H1 (cell line): ENCODE results near the gene EPHA10. TPM values are rescaled to one million over a fixed set of nuclear protein-coding genes. Genes with fewer than 3 reads are reported as not detected.

Experiments used
- CTCF ChIA-PET: fragments of 300-600 bp; sonication (Branson Sonifier 250); formaldehyde crosslinking; loops from one replicate; lab custom pipeline; 2021; ENCODE audit not compliant: partially characterized antibody; lab: Charles Lee
- POLR2A ChIA-PET: fragments of 300-600 bp; sonication (Branson Sonifier 250); formaldehyde crosslinking; loops from one replicate; lab custom pipeline; 2021; ENCODE audit warnings: inconsistent platforms; ENCODE audit not compliant: partially characterized antibody; lab: Charles Lee
- DNase-seq, 2 experiments: peaks; one replicate each; pipeline versions ENCODE4 v3.0.0 to v3.0.0-alpha.2; 2010 to 2022; ENCODE audit warnings: low spot score in 2 of 2, low read depth in 1 of 2, mixed read lengths in 1 of 2
- FAIRE-seq: peaks from 2 replicates; lab custom pipeline; 2011; peaks lifted over from hg19 to GRCh38; lab: Jason Lieb, UNC
- H2AFZ ChIP-seq: 2 replicates; pipeline ENCODE4 v1.8.1; 2012; ENCODE audit warnings: low read length, inconsistent platforms
- H2AK5ac ChIP-seq: 2 replicates; pipeline ENCODE4 v1.6.1; 2013; ENCODE audit warnings: low read depth, low read length
- H2BK120ac ChIP-seq: replicated peaks from 2 replicates; pipeline ENCODE3; 2013; ENCODE audit warnings: low read depth, low read length, inconsistent platforms
- H2BK12ac ChIP-seq: 2 replicates; pipeline ENCODE4 v1.6.1; 2013; ENCODE audit warnings: low read depth, low read length
- H2BK15ac ChIP-seq: 2 replicates; pipeline ENCODE4 v1.6.1; 2013; ENCODE audit warnings: low read length
- H2BK20ac ChIP-seq: 2 replicates; pipeline ENCODE4 v1.6.1; 2013; ENCODE audit warnings: low read length
- H2BK5ac ChIP-seq: 2 replicates; pipeline ENCODE4 v1.6.1; 2013; ENCODE audit warnings: low read depth, low read length
- H3K14ac ChIP-seq: 2 replicates; pipeline ENCODE4 v1.6.1; 2013; ENCODE audit warnings: inconsistent platforms; ENCODE audit not compliant: insufficient read length
- H3K18ac ChIP-seq: 2 replicates; pipeline ENCODE4 v1.6.1; 2013; ENCODE audit warnings: low read length; ENCODE audit errors: extremely low read depth
- H3K23ac ChIP-seq: 2 replicates; pipeline ENCODE4 v1.6.1; 2013; ENCODE audit warnings: inconsistent platforms; ENCODE audit not compliant: insufficient read length
- H3K23me2 ChIP-seq: 2 replicates; pipeline ENCODE4 v1.6.1; 2013; ENCODE audit warnings: low read depth, low read length
- H3K27ac ChIP-seq: 2 replicates; pipeline ENCODE4 v1.6.1; 2011; ENCODE audit warnings: low read depth, low read length, inconsistent platforms
- H3K27me3 ChIP-seq, 4 experiments: replicated peaks in 1 of 4; 1 replicate in 1 of 4; 2 replicates in 3 of 4; pipeline versions ENCODE4 v1.6.1 to v1.8.1; 2011 to 2013; ENCODE audit warnings: low read length in 3 of 4, mild to moderate bottlenecking in 3 of 4, inconsistent platforms in 2 of 4, mixed read lengths in 2 of 4, moderate library complexity in 1 of 4; ENCODE audit not compliant: control insufficient read depth in 3 of 4, insufficient read depth in 3 of 4; ENCODE audit errors: extremely low read depth in 1 of 4
- H3K36me3 ChIP-seq, 4 experiments: 2 replicates each; pipeline versions ENCODE4 v1.6.1 to v1.8.1; 2011 to 2013; ENCODE audit warnings: mild to moderate bottlenecking in 4 of 4, low read length in 3 of 4, moderate library complexity in 2 of 4, control low read depth in 1 of 4, inconsistent platforms in 1 of 4; ENCODE audit not compliant: insufficient read depth in 4 of 4, control insufficient read depth in 2 of 4
- H3K4ac ChIP-seq: replicated peaks from 2 replicates; pipeline ENCODE3; 2013; ENCODE audit warnings: low read length, low read depth, mixed read lengths, inconsistent platforms; ENCODE audit not compliant: insufficient read length
- H3K4me1 ChIP-seq, 4 experiments: replicated peaks in 1 of 4; 1 replicate in 1 of 4; 2 replicates in 3 of 4; pipeline versions ENCODE4 v1.6.1 to v1.8.1; 2011 to 2013; ENCODE audit warnings: low read length in 3 of 4, inconsistent platforms in 2 of 4, mixed read lengths in 1 of 4; ENCODE audit not compliant: insufficient read depth in 4 of 4, control insufficient read depth in 3 of 4
- H3K4me2 ChIP-seq, 2 experiments: 2 replicates each; pipeline versions ENCODE4 v1.6.1 to v1.8.1; 2011 to 2013; ENCODE audit warnings: low read depth in 2 of 2, low read length in 2 of 2, control low read depth in 1 of 2, inconsistent platforms in 1 of 2, mild to moderate bottlenecking in 1 of 2; ENCODE audit not compliant: insufficient read depth in 1 of 2
- H3K4me3 ChIP-seq, 4 experiments: fragments of 200-600, 300-600 bp in 1 of 4; sonication (generic), shearing (Covaris generic), sonication (Bioruptor Twin) in 1 of 4; 2 replicates each; pipeline versions ENCODE4 v1.5.1 to v1.8.1; 2011 to 2016; ENCODE audit warnings: low read length in 4 of 4, low read depth in 3 of 4, control low read depth in 2 of 4, inconsistent platforms in 2 of 4, mild to moderate bottlenecking in 2 of 4, mixed read lengths in 1 of 4, moderate library complexity in 1 of 4; ENCODE audit not compliant: insufficient read depth in 2 of 4; ENCODE audit errors: extremely low read depth in 1 of 4
- H3K56ac ChIP-seq: replicated peaks from 2 replicates; pipeline ENCODE3; 2013; ENCODE audit warnings: low read depth, mild to moderate bottlenecking, mixed read lengths, low read length, inconsistent platforms; ENCODE audit not compliant: insufficient read length
- H3K79me1 ChIP-seq: 2 replicates; pipeline ENCODE4 v1.6.1; 2013; ENCODE audit warnings: low read depth, low read length, control low read depth
- H3K79me2 ChIP-seq, 2 experiments: 2 replicates each; pipeline versions ENCODE4 v1.6.1 to v1.8.1; 2012 to 2013; ENCODE audit warnings: low read length in 2 of 2, mild to moderate bottlenecking in 2 of 2, inconsistent platforms in 1 of 2; ENCODE audit not compliant: insufficient read depth in 2 of 2, control insufficient read depth in 1 of 2
- H3K9ac ChIP-seq, 4 experiments: replicated peaks in 1 of 4; 1 replicate in 1 of 4; 2 replicates in 3 of 4; pipeline versions ENCODE4 v1.6.1 to v1.8.1; 2011 to 2013; ENCODE audit warnings: low read depth in 3 of 4, low read length in 3 of 4, control low read depth in 2 of 4, mild to moderate bottlenecking in 2 of 4, moderate library complexity in 2 of 4, inconsistent platforms in 1 of 4; ENCODE audit errors: extremely low read depth in 1 of 4
- H3K9me3 ChIP-seq, 2 experiments: 2 replicates each; pipeline versions ENCODE4 v1.6.1 to v1.8.1; 2012 to 2013; ENCODE audit warnings: mild to moderate bottlenecking in 2 of 2, moderate library complexity in 2 of 2, control low read depth in 1 of 2, inconsistent platforms in 1 of 2, low read depth in 1 of 2, low read length in 1 of 2, mixed read lengths in 1 of 2; ENCODE audit not compliant: insufficient read depth in 2 of 2
- H4K20me1 ChIP-seq, 2 experiments: replicated peaks in 1 of 2; 2 replicates each; pipeline versions ENCODE3 to v1.8.1; 2011 to 2013; ENCODE audit warnings: inconsistent platforms in 2 of 2, low read length in 2 of 2, mild to moderate bottlenecking in 1 of 2; ENCODE audit not compliant: insufficient read depth in 2 of 2, control insufficient read depth in 1 of 2
- H4K5ac ChIP-seq: 2 replicates; pipeline ENCODE4 v1.6.1; 2013; ENCODE audit warnings: low read length, low read depth, mixed read lengths, inconsistent platforms; ENCODE audit not compliant: insufficient read length
- H4K8ac ChIP-seq: 2 replicates; pipeline ENCODE4 v1.8.0; 2013; ENCODE audit warnings: mild to moderate bottlenecking, moderate library complexity, low read length, inconsistent platforms; ENCODE audit not compliant: insufficient read depth; ENCODE audit errors: extremely low read depth
- H4K91ac ChIP-seq: replicated peaks from 2 replicates; pipeline ENCODE3; 2013; ENCODE audit warnings: low read length, mixed read lengths, inconsistent platforms; ENCODE audit not compliant: insufficient read length
- NRF1 ChIP-seq: IDR thresholded peaks from 2 replicates; pipeline ENCODE4 v1.6.1; 2011; ENCODE audit warnings: mild to moderate bottlenecking, low read depth, low read length, improper control_type of control experiment
- WGBS, 2 experiments: shearing (Covaris generic) in 1 of 2; methylation state at CpG; one replicate each; pipeline versions ENCODE4 v1.1.6 to v1.1.7; 2013 to 2015; ENCODE audit warnings: low lambda C conversion rate in 2 of 2, mixed read lengths in 2 of 2, inconsistent platforms in 1 of 2, low coverage in 1 of 2, missing lambda C conversion rate in 1 of 2; ENCODE audit not compliant: insufficient replicate concordance in 2 of 2, insufficient coverage in 1 of 2, insufficient read length in 1 of 2; ENCODE audit errors: extremely low coverage in 1 of 2, missing lambda C conversion rate in 1 of 2; 5-methylcytosine and 5-hydroxymethylcytosine counted together
- polyA plus RNA-seq, 7 experiments: library from polyadenylated mRNA; depleted of rRNA in 3 of 7; stranded (reverse) in 5 of 7; unstranded in 2 of 7; fragments of >200 nt in 5 of 7; fragments of 200-250 nt in 2 of 7; gene quantifications; 1 replicate in 5 of 7; 2 replicates in 1 of 7; 4 replicates in 1 of 7; pipeline versions ENCODE4 v1.2.1 to v1.2.3, GENCODE V29; 2011 to 2013; ENCODE audit warnings: missing spikeins in 2 of 7, mixed read lengths in 2 of 7
- total RNA-seq: library from RNA; stranded (reverse); fragmentation: NEBNext Ultra II Directional; extraction: Animal tissue kit (Norgen Biotek cat#: 25700); gene quantifications from 2 replicates; pipeline ENCODE4 v1.2.1, GENCODE V29; 2021

Gene EPHA10
- total and polyA plus RNA-seq, 2 of the 8 experiments (the other 6 are each of a cell fraction or from before 2014, with no cell fraction given) = 0.54 to 1.0 TPM

- H3K36me3 ChIP-seq = no peaks in the 10 kb centered on the region
- H2AFZ ChIP-seq = no peak overlapping the region
- no peak for TF ChIP-seq NRF1
- TF ChIP-seq, all 59 proteins: peak for 0
- H4K20me1 ChIP-seq = no peaks in the 10 kb centered on the region
- H3K27me3 ChIP-seq = no peaks in the 10 kb centered on the region; a peak in 1 of 7 replicates
- H2BK120ac ChIP-seq = no peak overlapping the region
- H3K4ac ChIP-seq = no peak overlapping the region
- no peak overlapping the region for H3K4me2 ChIP-seq
- no peaks in the 10 kb centered on the region for H3K23me2 ChIP-seq
- H2BK5ac ChIP-seq = no peak overlapping the region
- no peaks in the 10 kb centered on the region for H3K79me2 ChIP-seq
- no peak overlapping the region for H3K9ac ChIP-seq
- no peak overlapping the region for H4K5ac ChIP-seq
- no peak overlapping the region for H3K14ac ChIP-seq
- no peak overlapping the region for H2BK20ac ChIP-seq
- H3K4me1 ChIP-seq = no peaks in the 10 kb centered on the region
- FAIRE-seq = no peak
- H3K27ac ChIP-seq = no peak overlapping the region
- no peak overlapping the region for H3K18ac ChIP-seq
- no peak overlapping the region for H3K23ac ChIP-seq
- no peak overlapping the region for H3K4me3 ChIP-seq
- H3K79me1 ChIP-seq = no peaks in the 10 kb centered on the region
- WGBS, 2 experiments = 87% methylated on average over 17 of the region's 17 CpGs; no CpG with 5 or more reads in 1 of the 2 experiments
- no peak for DNase-seq
- no peak overlapping the region for H4K91ac ChIP-seq
- H2AK5ac ChIP-seq = no peak overlapping the region
- H3K56ac ChIP-seq = no peak overlapping the region
- H4K8ac ChIP-seq = no peak overlapping the region
- no peak overlapping the region for H2BK15ac ChIP-seq
- POLR2A ChIA-PET = no interaction called here
- CTCF ChIA-PET = interaction anchor here (0.6 to 0.7 kb wide), 2 partner anchors 20 to 24 kb away, joined by 3 read pairs; no protein-coding TSS in a partner anchor
- H3K9me3 ChIP-seq = no peaks in the 10 kb centered on the region
- no peak overlapping the region for H2BK12ac ChIP-seq
Observed at GRCh38 chr1:37782491-37782890, 17.6 kb upstream of the EPHA10 start.
